ENCODE data around the gene EXOSC7.
A peak's percentile ranks its signal among the peaks of the same experiment; 100 is the strongest.
"Not testable (repeated sequence)": the region's sequence is repeated elsewhere in the genome, so short reads cannot be mapped to it uniquely, and the experiment has no call there.

The EXOSC7 gene

DNA sequence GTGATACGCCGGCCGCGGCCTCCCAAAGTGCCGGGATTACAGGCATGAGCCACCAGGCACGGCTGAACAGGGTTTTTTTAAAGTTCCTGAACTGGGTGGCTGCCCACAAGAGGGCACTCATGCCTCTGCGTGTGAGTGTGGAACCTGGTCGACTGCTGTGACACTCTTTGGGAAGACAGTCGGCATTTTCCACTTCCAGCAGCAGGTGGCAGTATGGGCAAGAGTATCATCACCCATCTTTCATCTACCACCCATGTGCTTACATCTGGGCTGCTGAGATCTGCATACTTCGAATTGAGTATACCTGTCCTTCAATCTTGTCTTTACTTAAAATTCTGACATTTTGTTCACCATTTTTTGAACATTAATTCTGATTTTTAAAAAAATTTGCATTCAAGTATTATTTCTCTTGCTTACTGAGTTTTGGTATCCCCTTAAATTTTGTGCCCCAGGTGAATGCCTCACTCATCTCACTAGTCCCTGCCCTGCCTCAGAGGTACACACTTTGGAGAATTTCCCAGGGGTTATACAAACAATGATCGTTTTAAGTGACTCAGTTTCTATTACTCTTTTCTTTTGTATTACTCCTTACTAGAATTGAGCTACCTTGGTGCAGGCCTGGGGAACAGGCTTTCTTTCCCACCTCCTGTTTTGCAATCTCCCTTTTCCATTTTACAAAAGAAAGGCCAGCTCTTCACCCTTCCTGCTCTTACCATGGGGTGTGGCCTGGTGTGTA lies 61.8 kb downstream of the EXOSC7 start:
- peak; percentile 91 for DNase-seq (ENCODE audit: low read depth)
- TF ChIP-seq, protein P1, sequence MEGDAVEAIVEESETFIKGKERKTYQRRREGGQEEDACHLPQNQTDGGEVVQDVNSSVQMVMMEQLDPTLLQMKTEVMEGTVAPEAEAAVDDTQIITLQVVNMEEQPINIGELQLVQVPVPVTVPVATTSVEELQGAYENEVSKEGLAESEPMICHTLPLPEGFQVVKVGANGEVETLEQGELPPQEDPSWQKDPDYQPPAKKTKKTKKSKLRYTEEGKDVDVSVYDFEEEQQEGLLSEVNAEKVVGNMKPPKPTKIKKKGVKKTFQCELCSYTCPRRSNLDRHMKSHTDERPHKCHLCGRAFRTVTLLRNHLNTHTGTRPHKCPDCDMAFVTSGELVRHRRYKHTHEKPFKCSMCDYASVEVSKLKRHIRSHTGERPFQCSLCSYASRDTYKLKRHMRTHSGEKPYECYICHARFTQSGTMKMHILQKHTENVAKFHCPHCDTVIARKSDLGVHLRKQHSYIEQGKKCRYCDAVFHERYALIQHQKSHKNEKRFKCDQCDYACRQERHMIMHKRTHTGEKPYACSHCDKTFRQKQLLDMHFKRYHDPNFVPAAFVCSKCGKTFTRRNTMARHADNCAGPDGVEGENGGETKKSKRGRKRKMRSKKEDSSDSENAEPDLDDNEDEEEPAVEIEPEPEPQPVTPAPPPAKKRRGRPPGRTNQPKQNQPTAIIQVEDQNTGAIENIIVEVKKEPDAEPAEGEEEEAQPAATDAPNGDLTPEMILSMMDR (conservative IDR thresholded peaks at IDR 0.05; ENCODE audit: low read length) = peak; percentile 90
- no peak overlapping the region for H3K4me3 ChIP-seq (ENCODE audit: low read length)

DNA sequence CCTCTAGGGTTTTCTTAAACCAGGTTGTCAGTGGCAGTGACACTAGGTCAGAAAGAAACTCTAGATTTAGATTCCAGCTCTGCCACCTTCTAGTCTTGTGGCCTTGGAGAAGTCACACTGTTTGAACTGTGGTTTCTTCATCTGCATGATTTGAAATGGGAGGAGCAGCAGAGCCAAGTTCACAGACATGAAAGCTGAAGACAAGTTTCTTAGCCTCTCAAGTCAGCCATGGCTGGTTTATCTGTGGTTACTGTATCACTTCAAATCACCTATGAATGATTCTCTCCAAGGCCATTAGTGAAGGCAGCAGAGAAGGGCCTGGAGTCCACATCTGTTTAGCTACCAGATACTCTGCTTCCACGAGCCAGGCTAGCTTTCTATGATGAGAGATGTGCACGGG lies 65.6 kb downstream of the EXOSC7 start:
- TF ChIP-seq, protein P1 (conservative IDR thresholded peaks at IDR 0.05; ENCODE audit: low read length) = no peak

DNA sequence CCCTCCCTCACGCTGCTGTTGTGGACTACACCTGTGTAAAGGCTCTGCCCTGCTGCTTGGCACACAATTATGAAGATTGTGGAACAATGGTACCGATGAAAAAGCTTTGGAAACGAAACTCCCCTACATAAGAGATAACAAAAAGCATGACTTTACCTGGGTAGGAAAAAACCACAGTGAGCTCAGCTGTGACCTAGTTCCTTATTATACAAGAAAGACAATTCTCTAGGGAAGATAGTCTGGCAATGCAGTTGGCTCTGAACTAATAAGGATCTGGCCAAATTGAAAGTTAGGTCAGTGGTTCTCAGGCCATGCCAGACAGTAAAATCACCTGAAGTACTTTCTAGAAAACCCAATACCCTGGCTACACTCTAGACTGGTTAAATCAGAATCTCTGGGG lies 66.1 kb downstream of the EXOSC7 start:
- TF ChIP-seq, protein P1 (conservative IDR thresholded peaks at IDR 0.05; ENCODE audit: low read length) = no peak
- no peak for DNase-seq (ENCODE audit: low read depth)
- no peak overlapping the region for H3K4me3 ChIP-seq (ENCODE audit: low read length)

More for the DNA sequence above, 65.6 kb downstream of the EXOSC7 start:
- no peak for DNase-seq (ENCODE audit: low read depth)
- H3K4me3 ChIP-seq (ENCODE audit: low read length) = no peak overlapping the region

DNA sequence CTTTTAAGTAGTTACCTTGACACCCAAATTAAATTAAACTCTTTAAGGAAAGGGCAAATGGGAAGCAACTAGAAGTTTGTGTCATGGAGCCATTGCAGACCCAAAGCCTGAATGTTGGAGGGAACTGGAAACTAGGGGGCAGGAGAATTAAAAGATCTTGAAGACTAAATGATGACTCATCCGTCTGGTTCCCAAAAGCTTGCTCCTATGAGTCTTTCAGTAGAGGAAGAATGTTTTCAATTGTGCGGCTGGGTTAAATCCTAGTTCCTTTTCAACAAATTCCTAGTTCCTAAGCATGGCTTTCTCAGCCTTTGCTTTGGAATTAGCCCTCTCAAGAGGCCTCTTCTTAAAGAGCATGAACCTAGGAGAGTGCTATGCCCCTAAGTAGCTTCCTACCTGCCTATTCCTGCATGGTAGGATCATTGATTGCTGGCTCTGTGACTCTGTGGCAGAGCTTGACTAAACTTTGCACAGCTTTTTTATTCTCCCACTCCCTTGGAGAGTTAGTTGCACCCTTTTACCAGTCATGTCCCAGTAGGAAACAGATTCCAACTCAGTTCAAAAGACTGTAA lies 67.8 kb downstream of the EXOSC7 start:
- TF ChIP-seq, protein P1 (conservative IDR thresholded peaks at IDR 0.05; ENCODE audit: low read length) = peak; percentile 53
- DNase-seq (ENCODE audit: low read depth) = peak; percentile 91
- no peak overlapping the region for H3K4me3 ChIP-seq (ENCODE audit: low read length)

DNA sequence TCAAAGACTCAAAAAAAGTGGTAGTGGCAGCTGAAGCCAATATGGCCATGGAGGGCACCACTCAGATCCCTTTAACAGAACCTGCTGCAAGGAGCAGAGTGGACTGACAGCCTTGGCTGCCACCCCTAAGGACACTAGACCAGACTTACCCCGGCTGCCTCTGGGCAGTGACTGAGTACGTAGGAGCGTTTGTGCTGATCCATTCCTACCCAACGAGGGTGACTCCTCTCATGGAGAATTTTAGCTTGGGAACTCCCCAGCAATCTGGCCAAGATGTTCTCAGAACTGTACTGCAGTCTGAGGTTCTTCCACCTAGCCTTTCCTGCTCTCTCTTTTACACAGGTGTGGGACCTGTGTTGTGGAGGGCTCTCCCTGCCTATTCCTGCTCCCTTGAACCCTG lies 72.2 kb downstream of the EXOSC7 start:
- DNase-seq (ENCODE audit: low read depth) = no peak
- no peak overlapping the region for H3K4me3 ChIP-seq (ENCODE audit: low read length)
- TF ChIP-seq, protein P1 (conservative IDR thresholded peaks at IDR 0.05; ENCODE audit: low read length) = no peak

DNA sequence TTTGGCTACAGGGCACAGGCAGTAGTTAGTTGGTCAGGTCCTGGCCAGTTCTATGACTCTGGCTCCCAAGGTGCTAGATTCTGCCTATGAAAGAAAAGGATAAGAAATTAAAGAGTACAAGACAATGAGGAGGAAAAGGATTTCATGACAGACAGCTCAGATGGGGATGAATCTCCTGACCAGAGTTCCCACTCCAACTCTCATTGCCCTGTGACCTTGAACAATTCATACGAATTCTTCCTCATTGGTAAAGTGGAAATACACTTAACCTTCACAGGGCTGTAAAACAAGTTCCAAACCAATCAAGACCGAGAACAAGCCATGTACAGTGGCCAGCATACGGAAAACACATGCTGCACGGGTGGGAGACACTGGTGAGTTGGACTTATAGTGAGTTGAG lies 73.8 kb downstream of the EXOSC7 start:
- no peak for DNase-seq (ENCODE audit: low read depth)
- TF ChIP-seq, protein P1 (conservative IDR thresholded peaks at IDR 0.05; ENCODE audit: low read length) = no peak
- H3K4me3 ChIP-seq (ENCODE audit: low read length) = no peak overlapping the region

DNA sequence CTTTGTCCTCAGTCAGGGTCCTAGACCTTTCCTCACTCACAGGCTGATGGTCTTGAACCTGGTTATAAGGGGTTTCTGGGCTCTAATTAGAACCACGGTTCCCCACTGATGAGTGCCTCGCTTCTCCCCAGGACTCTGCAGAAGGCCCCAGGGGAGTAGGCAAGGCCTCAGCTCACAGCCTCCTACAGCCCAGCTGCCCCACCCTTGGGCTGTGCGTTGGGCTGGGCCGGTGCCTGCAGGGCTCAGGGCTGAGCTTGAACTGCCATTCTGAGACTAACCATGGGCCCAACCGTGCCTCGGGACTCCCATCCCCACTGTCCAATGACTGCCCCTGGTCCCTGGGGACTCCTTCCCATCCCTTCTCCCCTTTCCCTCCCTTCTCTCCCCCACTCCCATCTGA lies 75.6 kb downstream of the EXOSC7 start:
- TF ChIP-seq, protein P1 (conservative IDR thresholded peaks at IDR 0.05; ENCODE audit: low read length) = no peak
- H3K4me3 ChIP-seq (ENCODE audit: low read length) = no peak overlapping the region
- DNase-seq (ENCODE audit: low read depth) = no peak

DNA sequence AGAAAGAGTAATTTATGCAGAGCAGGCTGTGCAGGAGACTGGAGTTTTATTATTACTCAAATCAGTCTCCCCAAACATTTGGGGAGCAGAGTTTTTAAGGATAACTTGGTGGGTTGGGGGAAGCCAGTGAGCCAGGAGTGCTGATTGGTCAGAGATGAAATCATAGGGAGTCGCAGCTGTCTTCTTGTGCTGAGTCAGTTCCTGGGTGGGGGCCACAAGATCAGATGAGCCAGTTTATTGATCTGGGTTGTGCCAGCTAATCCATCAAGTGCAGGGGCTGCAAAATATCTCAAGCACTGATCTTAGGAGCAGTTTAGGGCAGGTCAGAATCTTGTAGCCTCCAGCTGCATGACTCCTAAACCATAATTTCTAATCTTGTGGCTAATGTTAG lies 77.8 kb downstream of the EXOSC7 start:
- not testable (repeated sequence) for DNase-seq (ENCODE audit: low read depth); H3K4me3 ChIP-seq (ENCODE audit: low read length)

Data from AG10803 (cell line).